ENCODE data around the gene INPP5A.

Gene INPP5A

GRCh38 chr10:132584081-132584480, 46.5 kb downstream of the INPP5A start:
- Histone ChIP-seq H3K27ac (replicated peaks) (no peak overlapping the region), H3K4me3 (replicated peaks; ENCODE audit: insufficient read depth, low read length) (no peak overlapping the region), H3K27me3 (ENCODE audit: insufficient read depth, poor library complexity, severe bottlenecking) (no peaks in the 10 kb centered on the region)
- TF ChIP-seq GABPA (IDR thresholded peaks at IDR 0.05; ENCODE audit: low read depth) (no peak), SPI1 (IDR thresholded peaks at IDR 0.05; ENCODE audit: borderline replicate concordance, low read depth) (no peak), CTCF (IDR thresholded peaks at IDR 0.05; ENCODE audit: insufficient read depth, low read length) (no peak), POLR2AphosphoS5 (IDR thresholded peaks at IDR 0.05; ENCODE audit: low read depth) (no peak)
- TF ChIP-seq, protein P1, sequence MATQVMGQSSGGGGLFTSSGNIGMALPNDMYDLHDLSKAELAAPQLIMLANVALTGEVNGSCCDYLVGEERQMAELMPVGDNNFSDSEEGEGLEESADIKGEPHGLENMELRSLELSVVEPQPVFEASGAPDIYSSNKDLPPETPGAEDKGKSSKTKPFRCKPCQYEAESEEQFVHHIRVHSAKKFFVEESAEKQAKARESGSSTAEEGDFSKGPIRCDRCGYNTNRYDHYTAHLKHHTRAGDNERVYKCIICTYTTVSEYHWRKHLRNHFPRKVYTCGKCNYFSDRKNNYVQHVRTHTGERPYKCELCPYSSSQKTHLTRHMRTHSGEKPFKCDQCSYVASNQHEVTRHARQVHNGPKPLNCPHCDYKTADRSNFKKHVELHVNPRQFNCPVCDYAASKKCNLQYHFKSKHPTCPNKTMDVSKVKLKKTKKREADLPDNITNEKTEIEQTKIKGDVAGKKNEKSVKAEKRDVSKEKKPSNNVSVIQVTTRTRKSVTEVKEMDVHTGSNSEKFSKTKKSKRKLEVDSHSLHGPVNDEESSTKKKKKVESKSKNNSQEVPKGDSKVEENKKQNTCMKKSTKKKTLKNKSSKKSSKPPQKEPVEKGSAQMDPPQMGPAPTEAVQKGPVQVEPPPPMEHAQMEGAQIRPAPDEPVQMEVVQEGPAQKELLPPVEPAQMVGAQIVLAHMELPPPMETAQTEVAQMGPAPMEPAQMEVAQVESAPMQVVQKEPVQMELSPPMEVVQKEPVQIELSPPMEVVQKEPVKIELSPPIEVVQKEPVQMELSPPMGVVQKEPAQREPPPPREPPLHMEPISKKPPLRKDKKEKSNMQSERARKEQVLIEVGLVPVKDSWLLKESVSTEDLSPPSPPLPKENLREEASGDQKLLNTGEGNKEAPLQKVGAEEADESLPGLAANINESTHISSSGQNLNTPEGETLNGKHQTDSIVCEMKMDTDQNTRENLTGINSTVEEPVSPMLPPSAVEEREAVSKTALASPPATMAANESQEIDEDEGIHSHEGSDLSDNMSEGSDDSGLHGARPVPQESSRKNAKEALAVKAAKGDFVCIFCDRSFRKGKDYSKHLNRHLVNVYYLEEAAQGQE (IDR thresholded peaks at IDR 0.05; ENCODE audit: insufficient replicate concordance, low read depth) = no peak
- DNase-seq (ENCODE audit: low read depth in 1 of 2, low spot score in 1 of 2) = no peak

DNA sequence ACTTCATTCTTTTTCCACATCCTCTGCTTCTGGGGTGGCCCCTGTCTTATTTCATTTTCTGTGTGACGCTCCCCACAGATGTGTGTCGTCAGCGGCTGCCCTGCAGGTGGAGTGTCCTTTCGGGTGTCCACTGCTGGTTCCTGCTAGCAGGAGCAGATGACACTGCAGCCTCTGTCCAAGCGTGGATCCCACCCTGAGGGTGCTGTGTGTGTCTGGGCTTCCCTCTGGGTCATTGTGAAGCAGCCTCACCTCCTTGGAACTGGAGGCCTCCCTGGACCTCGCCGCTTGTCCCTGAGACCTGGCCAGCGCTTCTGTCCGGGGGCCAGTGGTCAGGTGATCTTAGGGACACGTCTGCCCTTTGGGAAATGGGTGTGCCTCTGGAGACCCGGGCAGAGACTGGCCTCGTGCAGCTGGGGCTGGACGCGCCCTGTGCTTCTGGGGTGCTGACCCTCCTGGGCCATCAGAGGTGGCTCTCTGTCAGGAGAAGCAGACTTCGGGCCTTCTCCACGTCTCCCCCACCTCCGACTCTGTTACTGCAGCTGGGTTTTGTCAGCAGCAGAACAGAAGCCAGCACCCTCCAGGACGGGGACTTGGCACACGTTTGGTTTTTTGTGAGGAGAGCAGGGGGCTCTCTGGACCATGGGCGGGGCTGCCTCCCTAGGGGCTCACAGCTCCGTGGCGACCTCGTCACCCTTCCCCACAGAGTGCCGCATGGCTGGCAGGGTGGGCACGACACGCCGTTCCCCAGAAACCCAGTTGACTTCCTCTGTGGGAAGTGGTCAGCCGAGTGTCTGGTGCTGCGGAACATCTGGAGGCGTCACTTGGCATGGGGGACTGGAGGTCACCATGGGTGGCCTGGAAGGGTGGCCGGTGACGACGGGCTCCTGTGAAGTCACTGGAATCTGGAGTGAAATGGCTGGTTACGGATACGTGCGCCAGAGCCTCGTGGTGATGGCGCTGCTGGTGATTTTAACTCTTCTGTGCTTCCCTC, 48.4 kb downstream of the INPP5A start:
- Histone ChIP-seq H3K27ac (replicated peaks) (peak overlapping the region; percentile 32; the same call in 1 of the 2 replicates), H3K4me3 (replicated peaks; ENCODE audit: insufficient read depth, low read length) (no peak overlapping the region)

More for the DNA sequence above, 48.4 kb downstream of the INPP5A start:
- H3K27me3 ChIP-seq (ENCODE audit: insufficient read depth, poor library complexity, severe bottlenecking) = no peaks in the 10 kb centered on the region
- TF ChIP-seq, protein P1 (IDR thresholded peaks at IDR 0.05; ENCODE audit: insufficient replicate concordance, low read depth) = no peak
- TF ChIP-seq GABPA (IDR thresholded peaks at IDR 0.05; ENCODE audit: low read depth) = no peak
- peak; percentile 40 for TF ChIP-seq POLR2AphosphoS5 (IDR thresholded peaks at IDR 0.05; ENCODE audit: low read depth)
- peak; percentile 27; the same call in 1 of the 2 replicates for TF ChIP-seq SPI1 (IDR thresholded peaks at IDR 0.05; ENCODE audit: borderline replicate concordance, low read depth)
- TF ChIP-seq CTCF (IDR thresholded peaks at IDR 0.05; ENCODE audit: insufficient read depth, low read length) = no peak
- no peak for DNase-seq (ENCODE audit: low read depth in 1 of 2, low spot score in 1 of 2)
